Glomerular endothelial cell (primary cell): ENCODE results near the gene PLBD2. TPM values are rescaled to one million over a fixed set of nuclear protein-coding genes. Genes with fewer than 3 reads are reported as not detected.

ENCODE experiments used
- DNase-seq: peaks from one replicate; pipeline ENCODE4 v3.0.0-alpha.2; 2011; ENCODE audit warnings: low read depth, low spot score; ENCODE audit errors: extremely low read depth
- total RNA-seq: library from RNA; depleted of rRNA; stranded (reverse); fragments of >200 nt; gene quantifications from 2 replicates; pipeline ENCODE4 v1.2.3, GENCODE V29; 2015

PLBD2 gene
- total RNA-seq, 1 donor from 2014 or later = 94.9 TPM

DNA sequence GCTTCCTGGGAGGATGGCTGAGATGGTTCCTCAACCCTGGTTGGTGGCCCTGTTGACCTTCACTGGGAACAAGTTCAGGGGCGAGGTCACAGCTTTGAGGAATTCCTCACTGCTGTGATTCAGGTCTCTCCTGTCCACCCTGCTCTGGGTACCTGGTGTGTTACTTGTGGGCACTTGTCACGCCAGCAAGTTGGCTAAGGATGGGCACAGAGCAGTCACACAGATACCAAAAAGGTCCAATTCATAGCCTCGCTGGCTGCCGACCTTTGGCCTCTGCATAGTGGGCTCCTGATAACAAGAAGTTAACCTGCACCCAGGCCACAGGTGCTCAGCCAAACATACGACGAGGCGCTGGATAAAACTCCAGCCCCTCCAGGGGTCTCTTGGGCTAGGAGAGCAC is 34.1 kb downstream of the PLBD2 start:
- DNase-seq = no peak

DNA sequence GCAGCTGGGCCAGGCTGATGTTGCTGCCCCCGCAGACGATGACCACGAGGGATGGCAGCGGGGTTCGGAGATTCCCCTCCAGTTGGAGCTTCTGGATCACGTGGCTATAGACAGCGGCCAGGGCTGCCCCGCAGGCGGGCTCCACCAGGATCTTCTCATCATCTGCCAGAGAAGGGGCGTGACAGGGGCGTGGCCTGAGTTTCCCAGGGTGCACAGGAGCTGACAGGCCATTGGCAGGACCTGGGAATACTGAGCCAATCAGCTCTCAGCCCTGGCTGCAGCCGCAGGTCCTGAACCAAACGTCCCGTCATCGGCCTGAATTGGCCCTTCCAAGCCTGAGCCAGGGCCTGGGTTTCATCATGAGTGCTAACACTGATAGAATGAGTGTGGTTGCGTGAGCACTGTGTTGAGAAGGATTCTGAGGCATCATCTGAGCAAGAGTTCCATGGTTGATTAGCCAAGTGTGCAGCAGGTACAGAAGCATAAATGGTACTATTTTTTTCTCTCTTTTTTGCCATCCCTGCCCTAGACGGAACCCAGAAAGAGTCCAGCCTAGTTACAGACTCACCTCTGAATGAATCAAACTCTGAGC is 34.7 kb downstream of the PLBD2 start:
- DNase-seq = no peak

- no peak for DNase-seq
Measured at GRCh38 chr12:113393749-113394148, 35.4 kb downstream of the PLBD2 start.

GRCh38 chr12:113395119-113395518 is 36.7 kb downstream of the PLBD2 start:
- DNase-seq = no peak

- DNase-seq = no peak
Measured at GRCh38 chr12:113396200-113396599, 37.8 kb downstream of the PLBD2 start.

DNA sequence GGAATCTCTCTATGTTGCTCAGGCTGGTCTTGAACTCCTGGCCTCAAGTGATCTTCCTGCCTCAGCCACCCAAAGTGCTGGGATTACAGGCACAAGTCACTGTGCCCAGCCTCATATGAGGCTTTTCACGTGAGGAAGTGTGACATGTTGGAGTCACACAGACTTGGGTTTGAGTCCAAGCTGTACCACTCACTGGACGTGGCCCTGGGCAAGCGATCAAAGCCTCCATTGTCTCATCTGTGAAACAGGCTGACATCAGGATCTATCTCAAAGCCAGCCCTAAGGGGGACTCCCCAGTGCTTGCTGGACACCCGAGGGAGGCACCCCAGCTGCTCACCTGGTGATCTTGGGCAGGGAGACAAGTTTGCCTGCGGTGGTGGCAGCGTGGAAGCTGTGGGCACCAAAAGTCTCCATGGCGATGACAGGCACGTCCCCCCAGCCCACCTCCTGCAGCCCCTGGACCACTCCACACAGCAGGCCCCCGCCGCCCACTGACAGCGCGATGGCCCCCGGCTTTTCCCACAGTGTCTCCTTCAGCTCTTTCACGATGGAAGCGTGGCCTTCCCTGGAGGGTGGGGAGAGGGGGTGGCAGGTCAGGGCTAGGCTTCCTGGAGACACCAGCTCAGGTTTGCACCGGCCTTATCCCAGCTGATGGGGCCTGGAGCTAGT is 38.6 kb downstream of the PLBD2 start:
- no peak for DNase-seq

DNA sequence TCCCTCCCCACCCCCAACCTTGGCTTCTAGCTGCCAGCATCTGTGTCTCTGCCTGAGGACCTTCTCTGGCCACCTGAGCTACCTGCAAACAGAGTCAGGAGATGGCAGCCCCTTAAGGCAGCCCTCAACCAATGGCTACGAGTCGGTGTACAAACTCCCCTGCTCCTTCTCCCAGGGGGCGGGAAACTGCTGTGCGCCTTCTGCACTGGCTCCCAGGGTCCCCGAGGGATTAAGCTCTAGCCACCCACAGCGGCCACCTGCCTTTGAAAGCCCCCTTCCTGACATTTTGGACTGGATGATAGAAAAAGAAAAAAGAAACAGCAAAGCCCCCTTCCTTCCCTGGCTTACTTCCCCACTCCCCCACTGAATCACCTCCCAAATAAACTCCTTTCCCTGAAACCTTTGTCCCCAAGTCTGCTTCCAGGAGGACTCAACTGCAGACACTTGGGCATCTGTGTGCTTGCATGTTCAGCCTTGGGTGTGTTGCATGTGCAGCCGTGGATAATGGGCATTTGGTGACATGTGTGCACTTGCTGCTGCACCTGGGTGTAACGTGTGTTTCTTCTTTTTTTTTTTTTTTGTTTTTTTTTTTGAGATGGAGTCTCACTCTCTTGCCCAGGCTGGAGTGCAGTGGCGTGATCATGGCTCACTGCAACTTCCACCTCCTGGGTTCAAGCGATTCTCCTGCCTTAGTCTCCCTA is 39.3 kb downstream of the PLBD2 start:
- no peak for DNase-seq

DNA sequence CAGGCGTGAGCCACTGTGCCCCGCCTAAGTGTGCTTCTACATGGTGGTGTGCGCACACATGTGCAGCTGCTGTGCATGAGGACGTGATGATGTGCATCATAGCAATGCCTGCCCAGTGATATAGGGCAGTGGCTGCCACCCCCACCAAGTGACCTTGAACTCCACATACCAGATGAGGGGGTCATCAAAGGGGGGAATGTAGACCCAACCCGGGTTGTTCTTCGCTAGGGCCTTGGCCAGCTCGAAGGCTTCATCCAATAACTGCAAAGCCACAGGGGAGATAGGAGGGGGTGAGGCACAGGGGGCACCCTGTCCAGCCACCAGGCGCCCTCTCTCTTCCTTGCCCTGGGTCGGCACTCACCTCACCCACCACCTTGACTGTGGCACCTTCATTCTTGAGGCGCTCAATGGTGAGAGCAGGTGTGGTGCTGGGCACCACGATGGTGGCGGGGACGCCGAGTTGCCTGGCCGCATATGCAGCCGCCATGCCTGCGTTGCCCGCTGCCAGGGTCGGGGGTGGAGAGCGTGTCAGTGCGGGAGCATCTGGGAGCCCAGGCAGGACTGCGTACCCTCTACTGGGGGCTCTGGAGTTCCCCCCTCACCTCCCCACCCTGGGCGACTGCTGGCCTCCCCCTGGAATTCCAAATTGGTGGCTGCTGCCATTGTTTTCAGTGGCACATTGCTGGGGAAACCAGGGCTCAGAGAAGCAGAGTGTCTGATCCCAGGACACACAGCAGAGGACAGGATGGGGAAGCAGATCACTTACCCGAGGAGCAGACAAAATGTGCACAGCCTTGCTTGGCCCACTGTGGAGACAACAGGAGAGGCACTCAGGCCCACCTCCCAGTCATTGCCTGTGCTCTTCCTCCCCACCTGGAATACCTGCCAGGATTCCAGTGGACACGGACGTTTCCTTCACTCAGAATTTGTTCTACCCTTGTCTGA is 40.2 kb downstream of the PLBD2 start:
- DNase-seq = no peak

DNA sequence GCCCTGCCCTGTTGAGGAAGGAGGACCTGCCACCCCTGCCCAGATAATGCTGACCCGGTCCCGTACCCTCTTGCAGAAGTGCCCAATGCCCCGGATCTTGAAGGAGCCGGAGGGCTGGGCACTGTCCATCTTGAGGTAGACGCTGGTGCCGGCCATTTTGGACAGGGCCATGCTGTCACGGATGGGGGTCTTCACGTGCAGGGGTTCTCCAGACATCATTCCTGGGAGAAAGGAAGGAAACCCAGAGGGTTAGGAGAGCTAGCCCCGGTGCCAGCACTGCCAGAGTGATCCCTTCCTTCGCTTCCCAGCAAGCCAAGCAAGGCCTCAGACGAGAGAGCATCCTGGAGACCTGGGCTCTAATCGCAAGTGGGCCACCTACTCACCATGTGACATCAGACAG is 41.1 kb downstream of the PLBD2 start:
- no peak for DNase-seq

DNA sequence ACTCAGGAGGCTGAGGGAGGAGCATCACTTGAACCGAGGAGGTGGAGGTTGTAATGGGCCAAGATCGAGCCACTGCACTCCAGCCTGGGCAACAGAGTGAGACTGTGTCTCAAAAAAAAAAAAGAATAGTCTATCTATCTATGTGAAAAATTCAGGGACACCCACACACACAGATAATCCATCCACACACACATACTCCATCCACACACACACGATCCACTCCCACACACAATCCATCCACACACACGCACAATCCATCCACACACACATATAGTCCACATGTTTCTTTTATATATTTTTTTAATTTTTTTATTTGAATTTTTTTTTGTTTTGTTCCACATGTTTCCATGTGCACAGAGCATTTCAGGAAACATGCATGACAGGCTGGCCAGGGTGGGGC is 42.0 kb downstream of the PLBD2 start:
- DNase-seq = no peak

DNA sequence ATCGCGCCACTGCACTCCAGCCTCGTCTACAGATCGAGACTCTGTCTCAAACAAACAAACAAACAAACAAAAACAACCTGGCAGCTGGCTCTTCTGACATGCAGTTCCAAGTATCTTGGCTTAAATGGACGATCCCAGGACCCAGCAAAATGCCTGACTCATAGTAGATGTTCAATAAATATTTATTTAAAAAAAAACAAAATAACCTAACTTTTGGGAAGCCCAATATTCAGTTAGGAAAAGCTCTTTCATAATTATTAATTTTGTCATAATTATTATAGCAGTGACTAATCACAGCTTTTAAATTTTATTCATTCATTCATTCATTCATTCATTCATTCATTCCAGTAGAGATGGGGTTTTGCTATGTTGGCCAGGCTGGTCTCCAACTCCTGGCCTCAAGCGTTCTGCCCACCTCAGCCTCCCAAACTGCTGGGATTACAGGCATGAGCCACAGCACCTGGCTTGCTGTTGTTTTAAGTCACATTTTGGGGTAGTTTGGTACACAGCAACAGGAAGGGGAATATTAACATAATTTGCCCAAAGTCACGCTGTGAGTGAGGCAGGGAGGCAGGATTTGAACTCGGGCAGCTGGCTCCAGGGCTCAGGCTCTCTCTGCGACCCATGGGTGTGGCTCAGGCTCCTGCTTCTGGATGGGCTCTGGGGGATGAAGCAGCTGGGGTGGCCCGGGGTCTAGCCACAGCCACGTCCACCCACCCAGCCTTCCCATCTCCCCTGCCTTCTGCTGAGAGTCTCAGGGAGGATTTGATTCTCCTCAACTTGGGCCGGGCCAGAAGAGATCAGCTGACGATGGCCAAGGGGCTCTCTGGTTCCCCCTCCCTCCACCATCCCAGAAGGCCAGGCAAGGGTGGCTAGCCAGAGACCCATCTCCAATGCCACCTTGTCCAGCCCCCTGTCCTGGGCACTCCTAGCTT is 42.9 kb downstream of the PLBD2 start:
- no peak for DNase-seq

DNA sequence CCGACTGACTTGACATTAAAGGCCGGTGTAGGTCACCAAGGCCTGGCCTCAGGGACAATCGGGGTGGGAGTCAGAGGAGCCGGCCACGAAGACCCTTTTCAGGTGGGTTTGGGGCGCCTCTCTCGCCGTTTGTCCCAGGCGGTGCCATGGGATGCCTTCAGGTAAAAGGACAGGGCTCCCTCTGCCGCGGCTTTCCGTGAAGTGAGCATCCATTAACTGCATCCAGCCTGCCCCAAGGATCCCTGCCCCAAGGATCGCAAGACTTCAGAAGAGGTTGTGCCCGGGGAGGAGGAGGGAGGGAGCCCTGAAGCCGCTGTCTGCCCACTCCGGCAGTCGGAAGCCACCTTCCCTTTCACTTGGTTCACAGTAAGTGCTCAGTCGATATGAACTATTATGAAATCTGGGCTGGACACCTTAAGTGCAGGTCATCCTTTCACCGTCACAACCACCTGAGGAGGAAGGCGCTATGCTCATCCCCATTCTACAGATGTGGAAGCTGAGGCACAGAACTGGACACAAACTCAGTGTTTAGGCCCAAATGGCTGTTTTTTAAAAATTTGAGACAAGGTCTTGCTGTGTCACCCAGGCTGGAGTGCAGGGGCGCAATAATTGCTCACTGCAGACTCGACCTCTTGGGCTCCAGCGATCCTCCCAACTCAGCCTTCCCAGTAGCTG is 44.3 kb downstream of the PLBD2 start:
- DNase-seq = no peak

DNA sequence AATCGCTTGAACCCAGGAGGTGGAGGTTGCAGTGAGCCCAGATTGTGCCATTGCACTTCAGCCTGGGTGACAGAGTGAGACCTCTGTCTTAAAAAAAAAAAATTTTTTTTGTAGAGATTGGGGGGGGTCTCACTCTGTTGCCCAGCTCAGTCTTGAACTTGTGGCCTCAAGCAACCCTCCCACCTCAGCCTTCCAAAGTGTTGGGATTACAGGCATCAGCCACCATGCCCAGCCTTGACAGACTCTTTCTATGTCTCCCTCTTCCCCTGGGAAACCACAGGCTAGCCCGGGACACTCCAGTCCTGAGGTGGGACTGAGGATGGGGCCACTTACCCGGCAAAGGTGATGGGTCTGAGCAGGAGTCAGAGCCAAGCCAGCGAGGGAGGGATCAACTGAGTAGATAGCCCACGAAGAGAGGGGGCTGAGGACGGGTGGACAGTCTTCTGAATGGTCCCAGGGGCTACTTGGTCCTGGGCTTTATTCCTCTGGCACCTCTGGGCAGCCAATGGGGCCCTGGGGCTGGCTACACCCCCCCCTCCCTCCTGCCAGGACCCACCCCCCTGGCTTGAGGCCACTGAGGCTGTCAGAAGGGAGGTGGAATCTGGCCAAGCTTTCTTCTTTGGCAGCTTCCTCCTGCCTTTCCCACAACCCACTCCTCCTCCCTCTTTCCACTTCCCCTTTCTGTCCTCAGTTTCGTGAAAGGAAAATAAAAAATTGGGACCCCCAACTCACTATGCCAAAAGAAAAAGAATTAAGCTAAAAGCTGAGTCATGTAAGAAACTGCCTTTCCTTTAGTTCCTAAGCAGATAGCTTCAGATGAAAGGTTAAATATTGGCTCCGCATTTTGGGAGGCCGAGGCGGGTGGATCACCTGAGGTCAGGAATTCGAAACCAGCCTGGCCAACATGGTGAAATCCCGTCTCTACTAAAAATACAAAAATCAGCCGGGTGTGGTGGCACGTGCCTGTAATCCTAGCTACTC is 45.3 kb downstream of the PLBD2 start, which contains the start of gene SDS:
Gene SDS, minus strand, starts transcription at position 453 of the 981 bp plus-strand sequence. CDS start 4,179 bp downstream, outside the sequence.
- no peak for DNase-seq

GRCh38 chr12:113405694-113406093 is 47.3 kb downstream of the PLBD2 start:
- no peak for DNase-seq

DNA sequence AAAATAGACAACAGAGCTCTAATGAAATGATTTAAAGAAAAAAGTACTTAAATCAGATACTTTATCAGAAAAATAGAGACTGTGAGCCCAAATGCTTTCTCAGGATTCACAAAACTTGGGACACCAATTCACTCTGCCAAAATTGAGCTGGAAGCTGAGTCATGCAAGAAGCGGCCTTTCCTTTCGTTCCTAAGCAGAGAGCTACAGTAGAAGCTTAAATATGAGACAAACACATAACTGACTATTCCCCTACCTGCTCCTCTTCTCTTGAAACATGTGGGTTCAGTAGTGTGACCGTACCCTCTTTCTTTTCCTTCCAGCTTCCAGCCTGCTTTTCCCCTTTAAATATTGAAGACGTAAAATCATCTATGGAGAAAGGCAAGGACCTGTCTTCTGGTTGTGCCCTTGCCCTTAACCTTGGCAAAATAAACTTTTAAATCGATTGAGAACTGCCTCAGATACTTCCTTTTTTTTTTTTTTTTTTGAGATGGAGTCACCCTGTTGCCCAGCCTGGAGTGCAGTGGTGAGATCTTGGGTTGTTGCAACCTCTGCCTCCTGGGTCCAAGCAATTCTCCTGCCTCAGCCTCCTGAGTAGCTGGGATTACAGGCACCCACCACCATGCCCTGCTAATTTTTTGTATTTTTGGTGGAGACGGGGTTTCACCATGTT is 49.7 kb downstream of the PLBD2 start:
- DNase-seq = no peak

DNA sequence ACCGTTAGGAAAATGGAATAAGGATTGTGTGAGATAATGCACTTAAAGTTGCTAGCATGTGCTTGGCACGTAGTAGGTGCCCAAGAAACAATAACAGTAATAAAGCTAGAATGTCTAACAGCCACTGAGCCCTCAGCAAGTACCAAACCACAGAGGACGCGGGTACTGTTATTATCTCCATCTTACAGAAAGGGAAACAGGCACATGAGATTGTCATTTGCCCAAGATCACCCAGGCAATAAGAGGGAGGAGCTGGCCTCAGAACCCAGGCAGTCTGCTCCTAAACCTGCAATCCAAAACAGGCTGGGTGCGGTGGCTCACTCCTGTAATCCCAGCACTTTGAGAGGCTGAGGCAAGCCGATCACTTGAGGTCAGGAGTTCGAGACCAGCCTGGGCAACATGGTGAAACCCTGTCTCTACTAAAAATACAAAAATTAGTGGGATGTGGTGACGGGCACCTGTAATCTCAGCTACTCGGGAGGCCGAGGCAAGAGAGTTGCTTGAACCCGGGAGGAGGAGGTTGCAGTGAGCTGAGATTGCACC is 50.4 kb downstream of the PLBD2 start:
- no peak for DNase-seq

GRCh38 chr12:113409462-113410124 is 51.2 kb downstream of the PLBD2 start:
- DNase-seq = no peak
